Spleen (tissue), 11 donors: ENCODE measurements around the gene SAP130. TPM values are rescaled to one million over a fixed set of nuclear protein-coding genes. Genes with fewer than 3 reads are reported as not detected.

ENCODE experiments used
- DNase-seq: peaks from one replicate; pipeline ENCODE4 v3.0.0-alpha.2; 2020
- H3K27ac ChIP-seq, 8 donors: fragments of 200-600 bp; sonication (generic) in 7 of 8; 1 replicate in 4 of 8; 2 replicates in 4 of 8; pipeline versions ENCODE4 v1.5.0 to v1.8.0; 2016 to 2021; ENCODE audit warnings: inconsistent platforms in 4 of 8, mild to moderate bottlenecking in 4 of 8, moderate library complexity in 1 of 8
- H3K27me3 ChIP-seq, 7 donors: fragments of 200-600 bp; sonication (generic) in 6 of 7; replicated peaks in 1 of 7; 1 replicate in 4 of 7; 2 replicates in 3 of 7; pipeline versions ENCODE4 v1.5.0 to v1.8.0; 2016 to 2021; ENCODE audit warnings: inconsistent platforms in 3 of 7, mild to moderate bottlenecking in 1 of 7
- H3K36me3 ChIP-seq, 6 donors: fragments of 200-600 bp; sonication (generic) in 5 of 6; 1 replicate in 4 of 6; 2 replicates in 2 of 6; pipeline versions ENCODE4 v1.5.0 to v1.8.0; 2016 to 2021; ENCODE audit warnings: inconsistent platforms in 2 of 6
- H3K4me1 ChIP-seq, 6 donors: fragments of 200-600 bp; sonication (generic) in 5 of 6; 1 replicate in 3 of 6; 2 replicates in 3 of 6; pipeline versions ENCODE4 v1.5.0 to v1.8.0; 2016 to 2021; ENCODE audit warnings: inconsistent platforms in 3 of 6
- H3K4me3 ChIP-seq, 8 donors: fragments of 200-600 bp; sonication (generic) in 7 of 8; 1 replicate in 4 of 8; 2 replicates in 4 of 8; pipeline versions ENCODE4 v1.5.0 to v1.8.0; 2016 to 2021; ENCODE audit warnings: inconsistent platforms in 4 of 8, mild to moderate bottlenecking in 4 of 8, moderate library complexity in 2 of 8
- H3K9me3 ChIP-seq, 8 donors: fragments of 200-600 bp; sonication (generic) in 7 of 8; 1 replicate in 4 of 8; 2 replicates in 4 of 8; pipeline versions ENCODE4 v1.5.0 to v1.8.0; 2016 to 2021; ENCODE audit warnings: inconsistent platforms in 4 of 8
- CTCF ChIP-seq, 11 experiments: fragments of 200-600 bp in 7 of 11; fragments of 450-650 bp in 4 of 11; sonication (generic) in 4 of 11; IDR thresholded peaks in 8 of 11; conservative IDR thresholded peaks in 3 of 11; 1 replicate in 7 of 11; 2 replicates in 4 of 11; pipeline versions ENCODE4 v1.4.0 to v1.8.0; 2016 to 2021; ENCODE audit warnings: antibody characterized with exemption in 11 of 11, inconsistent platforms in 4 of 11, mild to moderate bottlenecking in 1 of 11
- POLR2A ChIP-seq, 3 donors: fragments of 450-650 bp; IDR thresholded peaks; one replicate each; pipeline ENCODE4 v1.5.1; 2017; ENCODE audit warnings: antibody characterized with exemption in 3 of 3, mild to moderate bottlenecking in 1 of 3
- POLR2AphosphoS5 ChIP-seq, 3 donors: sonication (generic); formaldehyde crosslinking; IDR thresholded peaks; one replicate each; pipeline ENCODE4 v1.5.1; 2017; ENCODE audit warnings: antibody characterized with exemption in 3 of 3
- WGBS, 5 donors: extraction: QIAGEN DNeasy Blood & Tissue Kit in 3 of 5; methylation state at CpG; one replicate each; pipeline versions ENCODE4 v1.1.5 to v1.1.7; 2013 to 2018; 5-methylcytosine and 5-hydroxymethylcytosine counted together
- intact Hi-C: fragments of 100-400 bp; cut with DNase I; formaldehyde crosslinking; loops from one replicate; pipeline ENCODE4 v1.15.0; 2023; ENCODE audit warnings: low total_unique reads
- polyA plus RNA-seq, 3 donors: library from polyadenylated mRNA; stranded (reverse); fragments of 200-250 nt; gene quantifications; one replicate each; pipeline ENCODE4 v1.2.1, GENCODE V29; 2013
- total RNA-seq, 7 donors: library from RNA; depleted of rRNA in 3 of 7; stranded (reverse); fragments of >200 nt in 3 of 7; fragmentation: NEBNext Ultra II Directional in 4 of 7; extraction: Animal tissue kit (Norgen Biotek cat#: 25700) in 4 of 7; gene quantifications; one replicate each; pipeline versions ENCODE4 v1.1.0 to v1.2.1, GENCODE V29; 2016 to 2021
- donor health status: healthy with polysubstance abuse.
- donor health status: DM: no; HTN: no; CAD: no; lungs with moderate emphysema.
- donor health status: DM: no; HTN: no; CAD: no.
- donor health status: Bipolar disorder and iron deficiency.
- donor health status: healthy.
- donor health status: DM: no; HTN: no; CAD: no.
- donor health status: DM: yes; HTN: yes; CAD: no.

The SAP130 gene
- total and polyA plus RNA-seq, 10 donors: 3.6 to 23.5 (median 16.5) TPM

GRCh38 chr2:128057334-128057733 is 29.5 kb upstream of the SAP130 start:
- Histone ChIP-seq H3K4me1 (no peaks in the 10 kb centered on the region), H3K4me3 (no peak overlapping the region), H3K9me3 (no peaks in the 10 kb centered on the region), H3K27me3 (peaks cover 0 to 23% (median 0%) of the 10 kb centered on the region in 7 donors), H3K36me3 (no peaks in the 10 kb centered on the region), H3K27ac (no peak overlapping the region)
- no peak for DNase-seq
- no peak for TF ChIP-seq POLR2A (IDR thresholded peaks at IDR 0.05)
- no peak for TF ChIP-seq POLR2AphosphoS5 (IDR thresholded peaks at IDR 0.05)
- no peak for TF ChIP-seq CTCF (IDR thresholded peaks at IDR 0.05 in 8 of 11, conservative IDR thresholded peaks at IDR 0.05 in 3 of 11)
- WGBS, 5 donors: 77 to 85% (median 81%) methylated on average over 3 of the region's 3 CpGs
- intact Hi-C loops: no loop called here

GRCh38 chr2:128054104-128054885 is 26.4 kb upstream of the SAP130 start:
- TF ChIP-seq CTCF (IDR thresholded peaks at IDR 0.05 in 8 of 11, conservative IDR thresholded peaks at IDR 0.05 in 3 of 11) (no peak), POLR2A (IDR thresholded peaks at IDR 0.05) (no peak), POLR2AphosphoS5 (IDR thresholded peaks at IDR 0.05) (no peak)
- peaks cover 0 to 23% (median 0%) of the 10 kb centered on the region in 7 donors for H3K27me3 ChIP-seq
- no peak for DNase-seq
- H3K9me3 ChIP-seq: peaks cover 0 to 13% (median 9%) of the 10 kb centered on the region in 8 donors
- no peaks in the 10 kb centered on the region for H3K4me1 ChIP-seq
- intact Hi-C loops: no loop called here
- H3K36me3 ChIP-seq: no peaks in the 10 kb centered on the region
- WGBS, 5 donors: 86 to 95% (median 91%) methylated on average over 10 to 11 of the region's 11 CpGs
- H3K27ac ChIP-seq: no peak overlapping the region
- no peak overlapping the region for H3K4me3 ChIP-seq

- DNase-seq: no peak
- peaks cover 0 to 23% (median 0%) of the 10 kb centered on the region in 7 donors for H3K27me3 ChIP-seq
- intact Hi-C loops: no loop called here
- peaks cover 0 to 19% (median 13%) of the 10 kb centered on the region in 8 donors for H3K9me3 ChIP-seq
- TF ChIP-seq CTCF (IDR thresholded peaks at IDR 0.05 in 8 of 11, conservative IDR thresholded peaks at IDR 0.05 in 3 of 11) (no peak), POLR2AphosphoS5 (IDR thresholded peaks at IDR 0.05) (no peak), POLR2A (IDR thresholded peaks at IDR 0.05) (no peak)
- H3K36me3 ChIP-seq: no peaks in the 10 kb centered on the region
- H3K4me3 ChIP-seq: no peak overlapping the region
- no peaks in the 10 kb centered on the region for H3K4me1 ChIP-seq
- H3K27ac ChIP-seq: no peak overlapping the region
- WGBS, 5 donors: 91 to 95% (median 94%) methylated on average over 12 of the region's 12 CpGs
Observed at GRCh38 chr2:128053331-128053730, 25.5 kb upstream of the SAP130 start.

- H3K36me3 ChIP-seq: no peaks in the 10 kb centered on the region
- WGBS, 5 donors: 80 to 96% (median 92%) methylated on average over 3 of the region's 3 CpGs
- no peak overlapping the region for H3K27ac ChIP-seq
- no peak for TF ChIP-seq CTCF (IDR thresholded peaks at IDR 0.05 in 8 of 11, conservative IDR thresholded peaks at IDR 0.05 in 3 of 11)
- no peak for TF ChIP-seq POLR2AphosphoS5 (IDR thresholded peaks at IDR 0.05)
- TF ChIP-seq POLR2A (IDR thresholded peaks at IDR 0.05): no peak
- H3K27me3 ChIP-seq: no peaks in the 10 kb centered on the region
- no peak overlapping the region for H3K4me3 ChIP-seq
- intact Hi-C loops: no loop called here
- H3K9me3 ChIP-seq: peaks cover 0 to 59% (median 35%) of the 10 kb centered on the region in 8 donors
- DNase-seq: no peak
- no peaks in the 10 kb centered on the region for H3K4me1 ChIP-seq
Observed at GRCh38 chr2:128043041-128043440, 15.2 kb upstream of the SAP130 start.
